ENCODE data around the gene TBRG4.

The TBRG4 gene

DNA sequence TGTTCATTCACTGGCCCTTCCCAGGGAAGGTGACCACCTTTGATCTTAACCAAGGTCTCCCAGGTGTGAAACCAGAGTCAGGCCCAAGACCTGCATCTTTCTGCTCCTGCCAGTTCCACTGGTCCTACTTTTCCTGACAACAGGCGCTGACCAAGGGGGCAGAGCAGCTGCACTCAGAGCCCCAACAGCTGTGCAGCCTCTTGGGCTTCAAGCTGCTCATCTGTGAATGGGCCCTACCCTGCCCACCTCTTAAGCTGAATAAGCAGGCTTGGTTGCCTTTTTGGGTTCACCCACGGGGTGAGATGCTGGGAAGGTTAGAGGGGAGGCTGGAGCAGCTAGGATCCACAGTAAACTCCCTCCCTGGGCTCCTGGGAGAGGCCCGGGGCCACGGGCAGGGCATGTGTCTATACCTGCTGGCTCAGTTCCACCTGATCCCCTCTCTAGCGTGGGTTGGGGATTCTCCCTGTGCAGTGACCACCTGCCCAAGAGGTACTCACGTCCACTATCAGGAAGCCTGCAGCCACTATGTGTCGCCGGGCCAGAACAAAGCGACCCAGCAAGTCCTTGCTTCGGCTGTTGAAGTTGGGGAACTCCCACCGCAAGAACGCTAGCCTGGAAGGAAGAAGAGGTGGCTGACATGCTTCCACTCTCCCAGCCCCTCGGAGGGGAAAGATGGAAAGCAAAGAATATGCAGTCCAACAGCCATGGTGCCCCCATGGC, 10.6 kb downstream of the TBRG4 start:
- no peak overlapping the region for H3K27ac Mint-ChIP-seq
- no peak overlapping the region for H3K4me3 Mint-ChIP-seq
- DNase-seq (no peak), ATAC-seq (replicated peaks) (no peak)
- peaks cover 0 to 2% of the 10 kb centered on the region in 2 donors for H3K4me1 Mint-ChIP-seq
- no peaks in the 10 kb centered on the region for H3K27me3 Mint-ChIP-seq
- no peaks in the 10 kb centered on the region for H3K9me3 Mint-ChIP-seq
- peaks cover 19 to 35% of the 10 kb centered on the region in 2 donors for H3K36me3 Mint-ChIP-seq

GRCh38 chr7:45099891-45100760, 11.4 kb downstream of the TBRG4 start:
- peaks cover 0 to 2% of the 10 kb centered on the region in 2 donors for H3K4me1 Mint-ChIP-seq
- no peaks in the 10 kb centered on the region for H3K27me3 Mint-ChIP-seq
- peaks cover 19 to 32% of the 10 kb centered on the region in 2 donors for H3K36me3 Mint-ChIP-seq
- ATAC-seq (replicated peaks): peak; percentile 8 to 30
- H3K9me3 Mint-ChIP-seq: no peaks in the 10 kb centered on the region
- peak overlapping the region; percentile 77 for H3K27ac Mint-ChIP-seq
- no peak for DNase-seq
- no peak overlapping the region for H3K4me3 Mint-ChIP-seq

- Mint-ChIP-seq H3K36me3 (peaks cover 19 to 32% of the 10 kb centered on the region in 2 donors), H3K27me3 (no peaks in the 10 kb centered on the region), H3K4me1 (peaks cover 0 to 2% of the 10 kb centered on the region in 2 donors), H3K27ac (peak overlapping the region; percentile 77), H3K4me3 (no peak overlapping the region), H3K9me3 (peaks cover 0 to 3% of the 10 kb centered on the region in 2 donors)
- peak; percentile 44 to 48 for ATAC-seq (replicated peaks)
- DNase-seq: no peak
Observed at GRCh38 chr7:45098983-45099839, 12.3 kb downstream of the TBRG4 start.

DNA sequence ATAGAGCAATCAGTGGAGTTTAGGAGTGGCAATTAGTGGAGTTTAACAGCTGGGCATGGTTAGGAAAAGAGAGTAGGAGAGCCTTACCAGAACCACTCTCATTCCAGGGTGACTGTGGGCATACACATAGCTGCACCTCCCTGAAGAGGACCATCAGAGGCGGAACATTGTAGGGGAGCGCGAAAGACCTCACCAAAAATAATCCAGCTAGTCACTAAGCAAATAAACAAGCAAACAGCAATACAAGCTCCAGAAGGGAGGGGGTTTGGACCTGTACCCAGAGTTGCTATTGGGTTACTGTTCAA, 18.6 kb downstream of the TBRG4 start:
- peaks cover 4 to 5% of the 10 kb centered on the region in 2 donors for H3K9me3 Mint-ChIP-seq
- H3K27ac Mint-ChIP-seq: no peak overlapping the region
- H3K4me1 Mint-ChIP-seq: peaks cover 6 to 10% of the 10 kb centered on the region in 2 donors
- peaks cover 0 to 12% of the 10 kb centered on the region in 2 donors for H3K36me3 Mint-ChIP-seq
- ATAC-seq (replicated peaks) (no peak), DNase-seq (no peak)
- peaks cover 11 to 15% of the 10 kb centered on the region in 2 donors for H3K27me3 Mint-ChIP-seq
- no peak overlapping the region for H3K4me3 Mint-ChIP-seq

DNA sequence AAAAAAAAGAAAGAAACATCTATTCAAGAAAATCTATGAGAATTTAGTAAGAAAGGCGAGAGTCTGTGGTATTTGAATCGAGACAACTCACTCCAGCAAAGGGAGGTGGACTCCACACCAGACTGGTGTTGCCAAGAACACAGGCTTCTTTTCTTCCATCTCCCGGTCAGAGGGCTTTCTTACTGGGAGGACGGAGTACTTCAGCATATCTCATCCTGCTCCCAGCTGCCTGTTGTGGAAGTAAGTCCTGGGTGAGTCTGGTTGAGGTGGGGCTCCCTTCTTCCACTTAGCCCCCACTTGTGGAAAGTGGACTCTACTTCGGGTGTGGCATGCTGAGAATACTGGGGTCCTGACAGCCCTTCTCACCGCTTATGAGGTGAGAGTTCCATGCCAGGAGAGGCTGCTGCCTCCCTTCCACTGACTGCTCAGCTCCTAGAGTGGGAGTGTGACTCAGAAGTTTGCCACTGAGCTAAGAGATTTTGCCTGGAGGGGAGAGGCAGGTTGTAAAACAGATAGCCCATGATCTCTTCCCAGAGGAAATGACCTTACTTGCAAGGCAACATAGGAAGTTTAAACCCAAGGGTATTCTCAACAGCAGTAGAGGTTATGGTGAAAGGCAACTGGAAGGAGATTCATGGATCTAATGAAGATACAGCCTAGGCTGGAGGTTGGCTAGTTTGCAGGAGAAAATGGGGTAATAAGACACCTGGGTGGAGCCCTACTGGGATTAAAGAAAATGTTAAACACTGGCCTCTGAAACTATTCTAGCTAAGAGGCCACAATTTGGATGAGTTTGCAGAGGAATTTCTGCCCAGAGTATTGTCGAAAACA, 19.2 kb downstream of the TBRG4 start:
- ATAC-seq (replicated peaks) (no peak), DNase-seq (no peak)
- peaks cover 0 to 12% of the 10 kb centered on the region in 2 donors for H3K36me3 Mint-ChIP-seq

DNA sequence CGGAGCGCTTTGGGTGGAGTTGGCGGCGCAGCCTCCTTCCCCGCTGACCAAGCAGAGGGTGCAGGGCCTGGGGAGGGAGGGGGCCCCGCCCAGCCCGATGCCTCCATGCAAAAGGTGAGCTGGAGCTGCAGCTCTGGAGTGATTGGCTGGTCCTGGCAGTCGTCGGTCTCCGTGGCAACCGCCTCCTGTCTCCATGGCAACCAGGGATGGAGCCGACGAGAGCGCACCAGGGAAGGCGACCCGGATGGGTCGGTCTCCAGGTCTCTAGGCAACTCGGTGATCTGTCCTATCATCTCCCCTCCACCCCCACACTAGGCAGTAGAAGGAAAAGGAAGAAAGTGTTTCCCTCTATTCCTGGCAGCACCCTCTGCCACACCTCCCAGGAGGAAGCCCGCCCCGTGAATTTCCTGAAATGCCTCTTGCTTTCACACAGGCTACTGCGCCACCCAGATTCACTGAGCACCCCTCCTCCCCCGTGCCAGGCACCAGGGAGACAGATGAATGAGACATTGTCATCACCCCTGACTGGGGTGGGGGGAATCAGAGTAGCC, 22.1 kb downstream of the TBRG4 start:
- peaks cover 11 to 15% of the 10 kb centered on the region in 2 donors for H3K27me3 Mint-ChIP-seq
- H3K27ac Mint-ChIP-seq: peak overlapping the region; percentile 82

More for the DNA sequence above, 19.2 kb downstream of the TBRG4 start:
- Mint-ChIP-seq H3K4me3 (no peak overlapping the region), H3K9me3 (peaks cover 4 to 5% of the 10 kb centered on the region in 2 donors), H3K27me3 (peaks cover 11 to 15% of the 10 kb centered on the region in 2 donors), H3K27ac (no peak overlapping the region), H3K4me1 (peaks cover 6 to 10% of the 10 kb centered on the region in 2 donors)

DNA sequence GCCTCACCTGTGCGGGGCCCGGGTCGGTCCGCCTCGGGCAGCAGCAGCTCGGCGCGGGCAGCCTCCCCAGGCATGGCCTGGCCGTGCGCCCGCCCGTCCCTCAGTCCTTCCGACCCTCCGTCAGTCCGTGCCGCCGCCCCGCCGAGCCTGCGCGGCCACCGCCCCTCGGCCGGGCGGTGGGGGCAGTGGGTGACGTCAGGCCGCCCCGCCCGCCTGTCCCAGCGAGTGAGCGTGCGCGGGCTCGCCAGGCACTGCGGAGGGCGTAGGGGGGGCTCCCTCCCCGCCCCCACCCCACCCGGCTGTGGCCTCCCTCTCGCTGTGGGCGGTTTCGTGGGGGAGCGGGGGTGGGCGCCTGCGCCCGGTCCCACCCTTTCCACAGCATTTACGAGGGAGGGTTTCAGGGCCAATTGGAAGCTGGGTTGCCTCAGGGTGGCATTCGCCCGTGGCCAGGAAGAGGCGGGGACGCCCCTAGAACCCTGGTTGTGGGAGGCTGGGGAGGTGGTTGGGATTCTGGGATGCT, 22.6 kb downstream of the TBRG4 start, which contains the start of gene NACAD:
Gene NACAD, minus strand, starts transcription at position 149 of the 520 bp plus-strand sequence. Its CDS starts 75 bp downstream, at position 74.
- peak within 1 kb of the TSS; percentile 82 for H3K27ac Mint-ChIP-seq
- peaks cover 0 to 9% of the 10 kb centered on the region in 2 donors for H3K36me3 Mint-ChIP-seq
- H3K27me3 Mint-ChIP-seq: peaks cover 11 to 15% of the 10 kb centered on the region in 2 donors
- peak within 1 kb of the TSS; percentile 78 to 88 for H3K4me3 Mint-ChIP-seq
- H3K9me3 Mint-ChIP-seq: peaks cover 1 to 4% of the 10 kb centered on the region in 2 donors
- peak; percentile 67 to 70 for ATAC-seq (replicated peaks)
- no peak for DNase-seq
- H3K4me1 Mint-ChIP-seq: peaks cover 6 to 10% of the 10 kb centered on the region in 2 donors

More for the DNA sequence above, 22.1 kb downstream of the TBRG4 start:
- H3K4me3 Mint-ChIP-seq: peak overlapping the region; percentile 78 to 88
- H3K4me1 Mint-ChIP-seq: peaks cover 6 to 10% of the 10 kb centered on the region in 2 donors
- ATAC-seq (replicated peaks): peak; percentile 75 to 76
- H3K36me3 Mint-ChIP-seq: peaks cover 0 to 9% of the 10 kb centered on the region in 2 donors
- peak; percentile 53 for DNase-seq
- H3K9me3 Mint-ChIP-seq: peaks cover 1 to 5% of the 10 kb centered on the region in 2 donors

DNA sequence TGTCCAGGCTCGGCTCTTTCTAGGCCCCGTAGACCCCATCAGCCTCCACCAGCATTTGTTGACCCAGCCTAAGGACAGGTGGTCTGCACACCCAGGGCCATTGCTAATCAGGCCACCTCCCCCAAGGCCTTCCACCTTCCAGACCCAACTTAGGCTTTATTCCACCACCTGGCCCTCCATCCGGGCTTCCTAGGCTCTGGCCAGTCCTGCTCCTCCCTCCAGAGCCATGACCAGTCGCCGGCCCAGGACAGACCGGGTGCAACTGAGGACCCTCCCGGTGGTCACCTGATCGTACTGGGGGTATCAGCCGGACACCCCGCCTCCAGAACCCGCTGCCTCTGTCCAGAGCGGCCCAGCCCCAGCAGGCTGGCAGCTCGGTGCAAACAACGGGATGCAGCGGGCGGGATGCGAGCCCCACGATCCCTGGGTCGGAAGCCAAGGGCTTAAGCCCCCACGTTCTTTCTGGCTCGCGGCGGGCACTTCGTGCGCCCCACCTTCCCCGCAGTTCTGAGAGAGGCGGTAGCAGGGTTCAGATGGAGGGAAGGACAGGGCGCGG, 23.3 kb downstream of the TBRG4 start:
- Mint-ChIP-seq H3K4me1 (peaks cover 6 to 10% of the 10 kb centered on the region in 2 donors), H3K36me3 (peaks cover 0 to 6% of the 10 kb centered on the region in 2 donors), H3K9me3 (no peaks in the 10 kb centered on the region), H3K27me3 (peaks cover 11 to 15% of the 10 kb centered on the region in 2 donors), H3K27ac (no peak overlapping the region), H3K4me3 (peak overlapping the region; percentile 44 to 63)
- ATAC-seq (replicated peaks) (no peak), DNase-seq (no peak)

- peak overlapping the region; percentile 43 to 44 for H3K4me3 Mint-ChIP-seq
- peaks cover 6 to 10% of the 10 kb centered on the region in 2 donors for H3K4me1 Mint-ChIP-seq
- no peak overlapping the region for H3K27ac Mint-ChIP-seq
- ATAC-seq (replicated peaks) (no peak), DNase-seq (no peak)
- peaks cover 0 to 2% of the 10 kb centered on the region in 2 donors for H3K36me3 Mint-ChIP-seq
- peaks cover 11 to 15% of the 10 kb centered on the region in 2 donors for H3K27me3 Mint-ChIP-seq
- no peaks in the 10 kb centered on the region for H3K9me3 Mint-ChIP-seq
Observed at GRCh38 chr7:45087301-45088145, 24.0 kb downstream of the TBRG4 start.

GRCh38 chr7:45086331-45087065, 25.0 kb downstream of the TBRG4 start:
- no peak overlapping the region for H3K4me3 Mint-ChIP-seq
- H3K27ac Mint-ChIP-seq: no peak overlapping the region
- H3K9me3 Mint-ChIP-seq: no peaks in the 10 kb centered on the region
- DNase-seq (no peak), ATAC-seq (replicated peaks) (no peak)
- no peaks in the 10 kb centered on the region for H3K36me3 Mint-ChIP-seq
- peaks cover 11 to 15% of the 10 kb centered on the region in 2 donors for H3K27me3 Mint-ChIP-seq
- peaks cover 6 to 10% of the 10 kb centered on the region in 2 donors for H3K4me1 Mint-ChIP-seq

GRCh38 chr7:45085619-45086200, 25.8 kb downstream of the TBRG4 start:
- peaks cover 11 to 15% of the 10 kb centered on the region in 2 donors for H3K27me3 Mint-ChIP-seq
- no peak for ATAC-seq (replicated peaks)
- no peak for DNase-seq
- no peaks in the 10 kb centered on the region for H3K36me3 Mint-ChIP-seq
- peaks cover 6 to 10% of the 10 kb centered on the region in 2 donors for H3K4me1 Mint-ChIP-seq
- H3K9me3 Mint-ChIP-seq: no peaks in the 10 kb centered on the region
- H3K4me3 Mint-ChIP-seq: no peak overlapping the region
- H3K27ac Mint-ChIP-seq: no peak overlapping the region
